RWPE1 (cell line): ENCODE data around the gene MRPL37.

Experiments
- CTCF ChIA-PET: fragments of 350-600 bp; sonication (Branson Sonifier 250); formaldehyde crosslinking; extraction: SDS; loops from one replicate; lab custom pipeline; 2021; lab: Yijun Ruan, JAX
- POLR2A ChIA-PET: fragments of 400-600 bp; formaldehyde crosslinking; extraction: SDS; loops from one replicate; lab custom pipeline; 2020; ENCODE audit warnings: antibody characterized with exemption; ENCODE audit not compliant: low non-redundant PET; lab: Yijun Ruan, JAX
- DNase-seq: peaks from one replicate; pipeline ENCODE4 v3.0.0; 2012; ENCODE audit warnings: low spot score
- H3K27ac ChIP-seq: fragments of 450-650 bp; 2 replicates; pipeline ENCODE4 v1.5.1; 2017
- TF ChIP-seq, protein P1 (sequence below): fragments of 450-650 bp; conservative IDR thresholded peaks from 2 replicates; pipeline ENCODE4 v1.5.1; 2017; ENCODE audit warnings: low read depth, mild to moderate bottlenecking

MRPL37 gene

DNA sequence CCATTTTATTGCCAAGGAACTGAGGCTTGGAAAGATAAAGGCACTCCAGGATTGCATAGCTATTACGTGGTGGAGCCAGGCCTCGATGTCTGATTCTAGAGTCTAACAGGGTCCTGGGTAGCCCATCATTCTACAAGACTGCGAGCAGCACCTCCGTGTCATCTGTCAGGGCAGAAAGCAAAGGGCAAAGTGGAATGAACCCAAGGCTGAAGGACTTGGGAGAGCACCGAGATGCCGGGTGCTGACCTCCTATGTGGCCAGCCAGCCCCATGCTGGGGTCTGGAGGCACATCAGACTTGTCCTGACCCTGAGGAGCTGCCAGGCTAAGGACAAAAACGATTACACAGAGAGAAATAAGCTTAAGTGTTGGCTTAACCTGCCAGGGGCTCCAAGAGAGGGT is 62.3 kb downstream of the MRPL37 start:
- DNase-seq: no peak
- TF ChIP-seq, protein P1, sequence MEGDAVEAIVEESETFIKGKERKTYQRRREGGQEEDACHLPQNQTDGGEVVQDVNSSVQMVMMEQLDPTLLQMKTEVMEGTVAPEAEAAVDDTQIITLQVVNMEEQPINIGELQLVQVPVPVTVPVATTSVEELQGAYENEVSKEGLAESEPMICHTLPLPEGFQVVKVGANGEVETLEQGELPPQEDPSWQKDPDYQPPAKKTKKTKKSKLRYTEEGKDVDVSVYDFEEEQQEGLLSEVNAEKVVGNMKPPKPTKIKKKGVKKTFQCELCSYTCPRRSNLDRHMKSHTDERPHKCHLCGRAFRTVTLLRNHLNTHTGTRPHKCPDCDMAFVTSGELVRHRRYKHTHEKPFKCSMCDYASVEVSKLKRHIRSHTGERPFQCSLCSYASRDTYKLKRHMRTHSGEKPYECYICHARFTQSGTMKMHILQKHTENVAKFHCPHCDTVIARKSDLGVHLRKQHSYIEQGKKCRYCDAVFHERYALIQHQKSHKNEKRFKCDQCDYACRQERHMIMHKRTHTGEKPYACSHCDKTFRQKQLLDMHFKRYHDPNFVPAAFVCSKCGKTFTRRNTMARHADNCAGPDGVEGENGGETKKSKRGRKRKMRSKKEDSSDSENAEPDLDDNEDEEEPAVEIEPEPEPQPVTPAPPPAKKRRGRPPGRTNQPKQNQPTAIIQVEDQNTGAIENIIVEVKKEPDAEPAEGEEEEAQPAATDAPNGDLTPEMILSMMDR: no peak
- ChIA-PET POLR2A (no interaction called here), CTCF (interaction anchor here (0.6 kb wide), 1 partner anchor 24 kb away, joined by 3 read pairs; no protein-coding TSS in a partner anchor)
- no peak overlapping the region for H3K27ac ChIP-seq

DNA sequence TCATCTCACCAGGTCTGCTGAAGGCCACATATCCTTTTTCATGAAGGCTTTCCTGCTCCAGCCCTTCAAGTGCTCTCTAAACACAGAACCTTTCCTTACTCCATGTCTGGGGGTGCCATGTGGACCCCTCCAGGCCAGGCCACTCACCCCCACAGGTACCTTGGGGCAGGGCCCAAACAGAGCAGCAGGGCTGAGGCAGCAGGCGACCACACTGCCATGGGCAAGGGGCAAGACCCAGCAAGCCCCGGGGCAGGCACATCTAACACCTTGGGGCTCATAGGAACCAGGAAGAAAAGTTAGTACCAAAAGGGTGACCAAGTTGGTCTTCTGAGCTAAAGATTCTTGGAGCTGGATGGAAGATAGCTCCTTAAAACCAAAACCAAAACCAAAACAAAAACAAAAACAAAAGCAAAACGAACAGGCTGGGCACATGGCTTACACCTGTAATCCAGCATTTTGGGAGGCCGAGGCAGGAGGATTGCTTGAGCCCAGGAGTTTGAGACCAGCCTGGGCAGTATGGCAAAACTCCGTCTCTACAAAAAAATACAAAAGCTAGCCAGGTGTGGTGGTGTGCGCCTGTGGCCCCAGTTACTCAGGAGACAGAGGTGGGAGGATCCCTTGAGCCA is 63.7 kb downstream of the MRPL37 start:
- peak overlapping the region; percentile 25 for H3K27ac ChIP-seq
- TF ChIP-seq, protein P1: no peak
- no peak for DNase-seq
- CTCF ChIA-PET: interaction anchor here (0.6 kb wide), 1 partner anchor 8 kb away, joined by 3 read pairs; no protein-coding TSS in a partner anchor
- POLR2A ChIA-PET: no interaction called here

DNA sequence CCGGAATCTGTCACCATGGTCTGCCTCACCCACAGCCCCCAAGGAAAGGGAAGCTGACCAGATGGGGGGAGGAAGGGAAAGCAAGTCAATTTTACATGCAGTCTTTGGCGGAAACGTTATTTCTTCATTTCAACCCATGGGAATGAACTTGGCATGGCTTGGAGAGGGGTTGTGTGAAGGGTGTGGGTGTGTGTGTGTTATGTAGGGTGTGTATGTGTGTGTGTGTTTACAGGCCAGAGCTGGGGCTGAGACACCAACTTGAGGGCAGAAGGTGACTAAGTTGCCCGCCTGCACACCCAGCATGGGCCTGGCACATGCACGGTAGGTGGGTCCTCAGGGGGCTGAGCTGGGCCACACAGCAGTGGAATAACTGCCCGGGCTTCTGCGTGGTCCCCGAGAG is 65.2 kb downstream of the MRPL37 start:
- no peak overlapping the region for H3K27ac ChIP-seq
- CTCF ChIA-PET: no interaction called here
- POLR2A ChIA-PET: no interaction called here
- TF ChIP-seq, protein P1: no peak
- DNase-seq: no peak

DNA sequence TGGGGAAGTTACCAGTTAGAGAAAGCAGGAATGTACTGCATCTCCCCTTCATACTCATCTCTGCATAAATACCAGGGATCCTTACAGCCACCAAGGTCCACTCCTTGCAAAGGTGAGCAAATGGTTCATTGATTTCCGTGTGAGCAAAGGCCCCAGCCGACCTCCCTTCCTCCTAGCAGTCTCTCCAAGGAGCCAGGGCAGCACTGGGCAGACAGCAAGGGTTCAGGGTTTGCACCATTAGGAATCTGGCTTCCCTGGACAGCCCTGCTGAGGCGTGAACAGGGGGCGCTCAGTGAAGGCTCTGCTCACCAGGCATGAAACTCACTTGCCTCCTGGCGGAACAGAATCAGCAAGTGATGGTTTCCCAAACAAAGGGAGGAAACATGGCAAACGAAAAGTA is 65.7 kb downstream of the MRPL37 start:
- CTCF ChIA-PET: no interaction called here
- no peak overlapping the region for H3K27ac ChIP-seq
- POLR2A ChIA-PET: no interaction called here
- TF ChIP-seq, protein P1: no peak
- no peak for DNase-seq

DNA sequence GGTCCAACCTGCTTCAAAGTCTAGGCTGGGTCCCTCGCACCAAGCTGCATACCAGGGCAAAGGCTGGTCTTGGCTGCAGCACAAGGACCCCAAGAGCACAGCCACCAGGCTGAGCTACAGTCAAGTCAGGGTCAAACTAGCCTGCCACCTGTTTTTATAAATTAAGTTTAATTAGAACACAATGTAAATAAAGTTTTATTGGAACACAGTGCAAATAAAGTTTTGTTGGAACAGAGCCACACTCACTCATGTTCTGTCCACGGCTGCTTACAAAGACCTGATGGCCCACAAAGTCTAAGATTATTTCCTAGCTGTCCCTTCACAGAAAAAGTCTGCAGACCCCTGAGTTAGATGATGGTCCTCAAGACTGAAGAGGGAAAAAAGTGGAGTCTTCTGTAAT is 66.2 kb downstream of the MRPL37 start:
- H3K27ac ChIP-seq: no peak overlapping the region
- DNase-seq: no peak
- CTCF ChIA-PET: no interaction called here
- POLR2A ChIA-PET: no interaction called here
- TF ChIP-seq, protein P1: no peak

DNA sequence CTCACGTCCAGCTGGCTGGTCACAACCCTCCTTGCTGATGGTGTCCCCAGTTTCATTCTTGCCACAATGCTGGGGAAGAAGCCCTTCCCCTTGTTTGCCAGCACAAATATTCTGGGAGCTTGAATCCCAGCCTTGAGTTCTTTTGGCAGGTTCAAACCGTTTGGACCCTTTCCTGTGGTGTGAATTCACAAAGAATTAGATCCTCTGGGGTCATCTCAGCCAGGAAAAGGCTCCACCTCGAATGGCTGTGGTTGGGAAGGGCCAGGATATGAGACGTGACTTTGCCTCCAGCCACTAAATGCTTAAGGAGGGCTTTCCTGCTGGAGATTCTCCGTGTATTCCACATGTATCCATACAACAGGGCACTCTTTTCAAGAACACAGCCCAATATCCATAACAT is 66.9 kb downstream of the MRPL37 start:
- CTCF ChIA-PET: no interaction called here
- no peak for DNase-seq

More for the DNA sequence above, 66.9 kb downstream of the MRPL37 start:
- POLR2A ChIA-PET: no interaction called here
- TF ChIP-seq, protein P1: no peak
- no peak overlapping the region for H3K27ac ChIP-seq
